A549 (cell line): ENCODE data around the gene ZRANB3.

Experiments used
- BCL3 ChIP-seq: fragments of >200 bp; sonication (Bioruptor Twin); formaldehyde crosslinking; IDR thresholded peaks from 3 replicates; pipeline ENCODE4 v1.6.1; 2016
- EP300 ChIP-seq, 2 experiments: fragments of >200 bp; sonication (Bioruptor Twin); formaldehyde crosslinking; IDR thresholded peaks; 2 replicates in 1 of 2; 3 replicates in 1 of 2; pipeline ENCODE4 v1.6.1; 2016 to 2017
- HDAC2 ChIP-seq: fragments of 200-600 bp; sonication (generic); IDR thresholded peaks from 2 replicates; pipeline ENCODE4 v1.6.1; 2016
- MAFK ChIP-seq: fragments of 450-650 bp; IDR thresholded peaks from 2 replicates; pipeline ENCODE4 v1.6.1; 2014; ENCODE audit not compliant: partially characterized antibody
- TF ChIP-seq, protein P1 (sequence below): IDR thresholded peaks from 2 replicates; pipeline ENCODE4 v1.6.1; 2012
- TF ChIP-seq, protein P2 (sequence below): fragments of >200 bp; sonication (Bioruptor Twin); formaldehyde crosslinking; IDR thresholded peaks from 3 replicates; pipeline ENCODE4 v1.5.1; 2016

DNA sequence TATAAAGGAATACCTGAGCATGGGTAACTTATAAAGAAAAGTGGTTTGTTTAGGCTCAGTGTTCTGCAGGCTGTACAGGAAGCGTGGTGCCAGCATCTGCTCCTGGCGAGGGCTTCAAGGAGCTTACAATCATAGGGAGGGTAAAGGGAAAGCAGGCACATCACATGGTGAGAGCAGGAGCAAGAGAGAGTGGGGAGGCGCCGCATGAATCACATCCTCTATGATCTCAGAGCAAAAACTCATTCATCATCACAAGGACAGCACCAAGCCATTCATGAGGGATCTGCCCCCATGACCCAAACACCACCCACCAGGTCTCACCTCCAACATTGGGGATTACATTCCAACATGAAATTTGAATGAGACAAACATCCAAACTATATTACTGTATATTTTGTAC lies 32.8 kb upstream of the ZRANB3 start:
- TF ChIP-seq, protein P1, sequence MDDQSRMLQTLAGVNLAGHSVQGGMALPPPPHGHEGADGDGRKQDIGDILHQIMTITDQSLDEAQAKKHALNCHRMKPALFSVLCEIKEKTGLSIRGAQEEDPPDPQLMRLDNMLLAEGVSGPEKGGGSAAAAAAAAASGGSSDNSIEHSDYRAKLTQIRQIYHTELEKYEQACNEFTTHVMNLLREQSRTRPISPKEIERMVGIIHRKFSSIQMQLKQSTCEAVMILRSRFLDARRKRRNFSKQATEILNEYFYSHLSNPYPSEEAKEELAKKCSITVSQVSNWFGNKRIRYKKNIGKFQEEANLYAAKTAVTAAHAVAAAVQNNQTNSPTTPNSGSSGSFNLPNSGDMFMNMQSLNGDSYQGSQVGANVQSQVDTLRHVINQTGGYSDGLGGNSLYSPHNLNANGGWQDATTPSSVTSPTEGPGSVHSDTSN, result no peak
- TF ChIP-seq, protein P2, sequence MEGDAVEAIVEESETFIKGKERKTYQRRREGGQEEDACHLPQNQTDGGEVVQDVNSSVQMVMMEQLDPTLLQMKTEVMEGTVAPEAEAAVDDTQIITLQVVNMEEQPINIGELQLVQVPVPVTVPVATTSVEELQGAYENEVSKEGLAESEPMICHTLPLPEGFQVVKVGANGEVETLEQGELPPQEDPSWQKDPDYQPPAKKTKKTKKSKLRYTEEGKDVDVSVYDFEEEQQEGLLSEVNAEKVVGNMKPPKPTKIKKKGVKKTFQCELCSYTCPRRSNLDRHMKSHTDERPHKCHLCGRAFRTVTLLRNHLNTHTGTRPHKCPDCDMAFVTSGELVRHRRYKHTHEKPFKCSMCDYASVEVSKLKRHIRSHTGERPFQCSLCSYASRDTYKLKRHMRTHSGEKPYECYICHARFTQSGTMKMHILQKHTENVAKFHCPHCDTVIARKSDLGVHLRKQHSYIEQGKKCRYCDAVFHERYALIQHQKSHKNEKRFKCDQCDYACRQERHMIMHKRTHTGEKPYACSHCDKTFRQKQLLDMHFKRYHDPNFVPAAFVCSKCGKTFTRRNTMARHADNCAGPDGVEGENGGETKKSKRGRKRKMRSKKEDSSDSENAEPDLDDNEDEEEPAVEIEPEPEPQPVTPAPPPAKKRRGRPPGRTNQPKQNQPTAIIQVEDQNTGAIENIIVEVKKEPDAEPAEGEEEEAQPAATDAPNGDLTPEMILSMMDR, result no peak
- TF ChIP-seq MAFK (no peak), HDAC2 (no peak), EP300 (IDR thresholded peaks at IDR 0.05) (no peak), BCL3 (no peak)
